Measurements from ENCODE around the gene TRRAP. TPM values are rescaled to one million over a fixed set of nuclear protein-coding genes. Genes with fewer than 3 reads are reported as not detected.

TRRAP gene
- total and polyA plus RNA-seq, 2 experiments from 2014 or later: 9.0 to 39.4 TPM

DNA sequence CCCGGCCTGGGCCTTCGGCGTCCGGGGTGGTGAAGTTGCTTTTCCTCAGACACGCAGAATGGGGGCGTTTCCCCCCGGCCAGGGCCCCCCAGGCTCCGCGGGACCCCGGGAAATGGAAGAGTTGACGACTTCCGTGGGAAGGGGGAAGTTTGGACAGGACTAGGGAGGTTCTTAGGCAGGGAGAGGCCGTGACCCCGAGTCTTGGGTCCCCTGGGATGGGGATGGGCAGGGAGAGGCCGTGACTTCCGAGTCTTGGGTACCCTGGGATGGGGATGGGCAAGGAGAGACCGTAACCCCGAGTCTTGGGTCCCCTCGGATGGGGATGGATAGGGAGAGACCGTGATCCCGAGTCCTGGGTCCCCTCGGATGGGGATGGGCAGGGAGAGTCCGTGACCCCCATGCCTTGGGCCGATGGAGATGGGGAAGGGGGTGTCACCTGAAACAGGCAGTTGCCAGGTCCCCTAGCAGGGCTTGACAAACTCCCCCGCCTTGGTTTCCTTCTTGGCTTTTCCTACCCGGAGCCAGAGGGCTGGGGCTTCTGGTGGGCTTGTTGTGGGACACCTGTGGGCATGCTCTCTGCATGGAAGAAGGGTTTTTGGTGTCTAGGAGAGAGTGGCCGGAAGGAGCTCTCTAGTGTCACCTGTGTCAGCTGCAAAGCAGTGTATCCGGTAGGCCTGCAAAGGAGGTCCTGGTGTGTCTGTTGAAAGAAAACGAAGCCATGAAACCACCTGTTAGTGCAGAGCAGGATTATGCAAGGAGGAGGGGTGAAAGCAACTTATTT, 1.1 kb downstream of the TRRAP start:
- Histone ChIP-seq H3K27ac (peak overlapping the region; percentile 94), H3K9me3 (ENCODE audit: low read depth) (no peaks in the 10 kb centered on the region), H3K27me3 (no peaks in the 10 kb centered on the region), H3K4me1 (ENCODE audit: low read depth) (peaks cover 3% of the 10 kb centered on the region), H3K4me3 (peak overlapping the region; percentile 79), H3K36me3 (peaks cover 27% of the 10 kb centered on the region)
- peak in 1 of 2 donors; percentile 8 for DNase-seq (ENCODE audit: low read depth in 1 of 2, low spot score in 1 of 2)
- TF ChIP-seq, protein P1, sequence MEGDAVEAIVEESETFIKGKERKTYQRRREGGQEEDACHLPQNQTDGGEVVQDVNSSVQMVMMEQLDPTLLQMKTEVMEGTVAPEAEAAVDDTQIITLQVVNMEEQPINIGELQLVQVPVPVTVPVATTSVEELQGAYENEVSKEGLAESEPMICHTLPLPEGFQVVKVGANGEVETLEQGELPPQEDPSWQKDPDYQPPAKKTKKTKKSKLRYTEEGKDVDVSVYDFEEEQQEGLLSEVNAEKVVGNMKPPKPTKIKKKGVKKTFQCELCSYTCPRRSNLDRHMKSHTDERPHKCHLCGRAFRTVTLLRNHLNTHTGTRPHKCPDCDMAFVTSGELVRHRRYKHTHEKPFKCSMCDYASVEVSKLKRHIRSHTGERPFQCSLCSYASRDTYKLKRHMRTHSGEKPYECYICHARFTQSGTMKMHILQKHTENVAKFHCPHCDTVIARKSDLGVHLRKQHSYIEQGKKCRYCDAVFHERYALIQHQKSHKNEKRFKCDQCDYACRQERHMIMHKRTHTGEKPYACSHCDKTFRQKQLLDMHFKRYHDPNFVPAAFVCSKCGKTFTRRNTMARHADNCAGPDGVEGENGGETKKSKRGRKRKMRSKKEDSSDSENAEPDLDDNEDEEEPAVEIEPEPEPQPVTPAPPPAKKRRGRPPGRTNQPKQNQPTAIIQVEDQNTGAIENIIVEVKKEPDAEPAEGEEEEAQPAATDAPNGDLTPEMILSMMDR (IDR thresholded peaks at IDR 0.05; ENCODE audit: low read depth, low read length): peak; percentile 24

GRCh38 chr7:98879979-98880315, 1.6 kb downstream of the TRRAP start:
- peaks cover 32% of the 10 kb centered on the region for H3K36me3 ChIP-seq
- DNase-seq (ENCODE audit: low read depth in 1 of 2, low spot score in 1 of 2): no peak
- H3K4me3 ChIP-seq: peak overlapping the region; percentile 79
- H3K27me3 ChIP-seq: no peaks in the 10 kb centered on the region
- no peaks in the 10 kb centered on the region for H3K9me3 ChIP-seq (ENCODE audit: low read depth)
- H3K4me1 ChIP-seq (ENCODE audit: low read depth): peaks cover 3% of the 10 kb centered on the region
- no peak overlapping the region for H3K27ac ChIP-seq
- TF ChIP-seq, protein P1 (IDR thresholded peaks at IDR 0.05; ENCODE audit: low read depth, low read length): no peak

- Histone ChIP-seq H3K27ac (no peak overlapping the region), H3K4me1 (ENCODE audit: low read depth) (peaks cover 3% of the 10 kb centered on the region), H3K4me3 (no peak overlapping the region), H3K27me3 (no peaks in the 10 kb centered on the region), H3K9me3 (ENCODE audit: low read depth) (no peaks in the 10 kb centered on the region), H3K36me3 (peaks cover 32% of the 10 kb centered on the region)
- DNase-seq (ENCODE audit: low read depth in 1 of 2, low spot score in 1 of 2): no peak
- TF ChIP-seq, protein P1 (IDR thresholded peaks at IDR 0.05; ENCODE audit: low read depth, low read length): no peak
Observed at GRCh38 chr7:98880485-98880884, 2.2 kb downstream of the TRRAP start.

DNA sequence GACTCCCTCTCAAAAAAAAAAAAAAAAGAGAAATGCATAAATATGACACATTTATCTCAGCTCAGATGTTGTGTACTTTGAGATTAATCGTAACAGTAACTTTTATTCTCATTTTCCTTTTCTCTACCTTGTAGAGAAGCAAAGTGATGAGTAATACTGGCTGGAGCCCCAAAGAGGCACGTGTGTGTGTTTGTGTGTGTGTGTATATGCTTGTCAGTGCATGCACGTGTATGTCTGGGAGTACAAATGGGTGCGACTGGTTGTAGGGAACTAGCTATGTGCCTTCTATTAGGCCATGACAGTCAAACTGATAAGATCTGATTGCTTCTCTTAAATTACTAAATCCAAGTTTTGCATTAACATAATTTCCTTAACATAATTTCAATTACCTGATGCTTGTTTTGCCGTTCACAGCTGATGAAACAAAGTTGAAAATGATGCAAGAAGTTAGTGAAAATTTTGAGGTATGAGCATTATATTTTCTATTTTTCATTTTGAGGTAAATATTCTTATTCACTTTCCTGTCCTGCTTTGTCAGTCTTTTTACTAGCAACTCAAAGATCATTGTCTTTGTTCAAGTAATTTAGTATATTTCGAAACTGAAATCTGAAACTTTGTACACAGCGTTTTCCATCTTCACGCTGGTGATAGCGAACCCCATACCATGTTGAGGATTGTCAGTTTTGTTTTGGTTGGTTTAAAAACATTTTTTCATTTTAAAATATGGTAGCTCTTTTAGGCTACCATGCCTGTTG, 3.4 kb downstream of the TRRAP start:
- H3K4me1 ChIP-seq (ENCODE audit: low read depth): peaks cover 3% of the 10 kb centered on the region
- H3K36me3 ChIP-seq: peaks cover 35% of the 10 kb centered on the region
- H3K27me3 ChIP-seq: no peaks in the 10 kb centered on the region
- H3K27ac ChIP-seq: no peak overlapping the region
- no peak for DNase-seq (ENCODE audit: low read depth in 1 of 2, low spot score in 1 of 2)
- TF ChIP-seq, protein P1 (IDR thresholded peaks at IDR 0.05; ENCODE audit: low read depth, low read length): no peak
- no peaks in the 10 kb centered on the region for H3K9me3 ChIP-seq (ENCODE audit: low read depth)
- H3K4me3 ChIP-seq: no peak overlapping the region

DNA sequence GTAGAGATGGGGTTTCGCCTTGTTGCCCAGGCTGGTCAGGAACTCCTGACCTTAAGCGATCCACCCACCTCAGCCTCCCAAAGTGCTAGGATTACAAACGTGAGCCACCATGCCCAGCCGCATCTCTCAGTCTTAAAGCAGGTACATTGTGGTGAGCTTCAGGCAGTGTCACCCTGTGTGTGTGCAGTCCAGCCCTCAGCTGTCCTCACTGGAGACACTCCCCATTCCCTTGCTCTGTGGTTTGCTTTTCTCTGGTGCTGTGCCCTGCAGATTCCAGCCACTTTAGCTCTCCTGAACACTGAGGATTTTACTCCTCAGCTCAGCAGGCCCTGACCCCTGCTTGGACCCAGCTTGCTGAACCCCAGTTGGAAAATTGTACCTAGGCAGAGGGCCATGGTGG, 6.1 kb downstream of the TRRAP start:
- H3K36me3 ChIP-seq: peaks cover 51% of the 10 kb centered on the region
- H3K4me1 ChIP-seq (ENCODE audit: low read depth): peaks cover 3% of the 10 kb centered on the region
- no peak for DNase-seq (ENCODE audit: low read depth in 1 of 2, low spot score in 1 of 2)
- no peak overlapping the region for H3K27ac ChIP-seq
- no peaks in the 10 kb centered on the region for H3K9me3 ChIP-seq (ENCODE audit: low read depth)
- no peaks in the 10 kb centered on the region for H3K27me3 ChIP-seq
- H3K4me3 ChIP-seq: no peak overlapping the region
- TF ChIP-seq, protein P1 (IDR thresholded peaks at IDR 0.05; ENCODE audit: low read depth, low read length): no peak
